ENCODE data around the gene ANO1. TPM values are rescaled to one million over a fixed set of nuclear protein-coding genes. Genes with fewer than 3 reads are reported as not detected.

ANO1 gene
- total and polyA plus RNA-seq, 11 donors: 4.2 to 17.8 (median 9.4) TPM

DNA sequence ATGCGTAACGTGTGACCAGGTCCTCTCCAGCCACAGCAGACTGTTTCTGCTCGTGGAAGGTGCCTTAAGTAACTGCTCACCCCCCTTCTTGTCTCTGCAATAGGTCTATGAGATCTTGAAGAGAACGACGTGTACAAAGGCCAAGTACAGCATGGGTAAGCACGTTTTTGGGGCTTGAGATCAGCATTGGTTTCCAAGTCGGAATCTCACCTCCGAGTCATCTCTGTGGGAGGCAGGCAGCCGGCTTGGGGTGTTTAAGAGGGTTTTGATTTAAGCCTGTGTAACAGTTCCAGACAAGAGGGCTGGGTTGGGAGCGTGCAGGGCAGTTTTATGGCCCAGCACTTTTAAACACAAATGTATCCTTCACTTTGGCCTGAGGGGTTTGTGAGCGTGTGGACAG is 30.1 kb downstream of the ANO1 start:
- H3K4me1 ChIP-seq: peaks cover 0 to 31% (median 14%) of the 10 kb centered on the region in 12 donors
- no peak overlapping the region for H3K4me3 ChIP-seq
- DNase-seq: no peak
- intact Hi-C loops (cut with DNase I): no loop called here
- H3K27ac ChIP-seq: peak overlapping the region in 4 of 12 donors; percentile 45 to 86 (median 61)
- H3K36me3 ChIP-seq: peaks cover 0 to 19% (median 0%) of the 10 kb centered on the region in 9 donors
- H3K9me3 ChIP-seq: no peaks in the 10 kb centered on the region
- no peak for ATAC-seq
- TF ChIP-seq, protein P1, sequence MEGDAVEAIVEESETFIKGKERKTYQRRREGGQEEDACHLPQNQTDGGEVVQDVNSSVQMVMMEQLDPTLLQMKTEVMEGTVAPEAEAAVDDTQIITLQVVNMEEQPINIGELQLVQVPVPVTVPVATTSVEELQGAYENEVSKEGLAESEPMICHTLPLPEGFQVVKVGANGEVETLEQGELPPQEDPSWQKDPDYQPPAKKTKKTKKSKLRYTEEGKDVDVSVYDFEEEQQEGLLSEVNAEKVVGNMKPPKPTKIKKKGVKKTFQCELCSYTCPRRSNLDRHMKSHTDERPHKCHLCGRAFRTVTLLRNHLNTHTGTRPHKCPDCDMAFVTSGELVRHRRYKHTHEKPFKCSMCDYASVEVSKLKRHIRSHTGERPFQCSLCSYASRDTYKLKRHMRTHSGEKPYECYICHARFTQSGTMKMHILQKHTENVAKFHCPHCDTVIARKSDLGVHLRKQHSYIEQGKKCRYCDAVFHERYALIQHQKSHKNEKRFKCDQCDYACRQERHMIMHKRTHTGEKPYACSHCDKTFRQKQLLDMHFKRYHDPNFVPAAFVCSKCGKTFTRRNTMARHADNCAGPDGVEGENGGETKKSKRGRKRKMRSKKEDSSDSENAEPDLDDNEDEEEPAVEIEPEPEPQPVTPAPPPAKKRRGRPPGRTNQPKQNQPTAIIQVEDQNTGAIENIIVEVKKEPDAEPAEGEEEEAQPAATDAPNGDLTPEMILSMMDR (IDR thresholded peaks at IDR 0.05): no peak
- no peak for TF ChIP-seq POLR2A (IDR thresholded peaks at IDR 0.05)
- WGBS, 4 donors: 79 to 88% (median 86%) methylated on average over 11 of the region's 11 CpGs
- H3K27me3 ChIP-seq: no peaks in the 10 kb centered on the region

DNA sequence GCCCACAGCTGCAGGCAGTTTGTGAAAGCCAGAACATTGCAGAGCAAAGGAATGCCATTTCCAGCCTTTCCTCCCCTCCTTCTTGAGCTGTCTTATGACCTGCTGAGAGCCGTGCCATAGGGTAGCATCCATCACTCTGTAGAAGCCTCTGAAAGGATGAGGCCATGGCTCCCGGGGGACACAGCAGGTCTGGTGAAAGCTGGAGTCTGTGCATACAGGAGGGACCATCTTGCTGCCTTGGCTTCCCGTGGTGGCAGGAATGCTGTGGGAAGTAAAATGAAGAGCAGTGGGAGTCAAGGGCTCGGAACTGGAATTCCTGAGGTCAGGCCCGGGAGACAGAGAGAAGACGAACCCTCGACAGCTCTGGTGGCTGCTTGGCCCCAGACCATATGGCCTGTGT is 30.9 kb downstream of the ANO1 start:
- Histone ChIP-seq H3K4me3 (no peak overlapping the region), H3K9me3 (no peaks in the 10 kb centered on the region), H3K36me3 (peaks cover 0 to 18% (median 0%) of the 10 kb centered on the region in 9 donors), H3K27ac (peak overlapping the region in 4 of 12 donors; percentile 45 to 86 (median 61)), H3K4me1 (peaks cover 0 to 34% (median 14%) of the 10 kb centered on the region in 12 donors), H3K27me3 (no peaks in the 10 kb centered on the region)
- TF ChIP-seq, protein P1 (IDR thresholded peaks at IDR 0.05): no peak
- TF ChIP-seq POLR2A (IDR thresholded peaks at IDR 0.05): no peak
- ATAC-seq: no peak
- intact Hi-C loops (cut with DNase I): no loop called here
- WGBS, 4 donors: 67 to 73% (median 69%) methylated on average over 7 of the region's 7 CpGs
- DNase-seq: no peak

DNA sequence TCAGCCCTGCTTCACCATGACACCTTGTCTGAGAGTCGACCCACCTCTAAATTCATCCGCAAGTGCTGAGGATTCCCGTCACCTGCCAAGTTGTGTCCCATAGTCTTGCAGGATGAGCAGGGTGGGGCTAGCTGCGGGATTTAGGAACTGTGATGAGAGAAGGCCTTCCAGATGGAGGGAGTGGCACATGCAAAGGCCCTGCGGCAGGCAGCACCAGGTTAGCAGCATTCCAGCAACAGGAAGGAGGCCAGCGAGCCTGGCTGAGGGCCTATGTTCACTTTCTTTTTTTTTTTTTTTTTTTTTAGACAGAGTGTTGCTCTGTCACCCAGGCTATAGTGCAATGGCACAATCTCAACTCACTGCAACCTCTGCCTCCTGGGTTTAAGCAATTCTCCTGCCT is 31.8 kb downstream of the ANO1 start:
- Histone ChIP-seq H3K9me3 (no peaks in the 10 kb centered on the region), H3K27me3 (no peaks in the 10 kb centered on the region), H3K27ac (peak overlapping the region in 5 of 12 donors; percentile 75 to 86 (median 83)), H3K4me3 (no peak overlapping the region), H3K4me1 (peaks cover 0 to 34% (median 14%) of the 10 kb centered on the region in 12 donors), H3K36me3 (peaks cover 0 to 18% (median 0%) of the 10 kb centered on the region in 9 donors)
- DNase-seq (no peak), ATAC-seq (no peak)
- WGBS, 4 donors: 98 to 99% (median 98%) methylated on average over 6 of the region's 6 CpGs
- TF ChIP-seq, protein P1 (IDR thresholded peaks at IDR 0.05): no peak
- no peak for TF ChIP-seq POLR2A (IDR thresholded peaks at IDR 0.05)
- intact Hi-C loops (cut with DNase I): no loop called here

DNA sequence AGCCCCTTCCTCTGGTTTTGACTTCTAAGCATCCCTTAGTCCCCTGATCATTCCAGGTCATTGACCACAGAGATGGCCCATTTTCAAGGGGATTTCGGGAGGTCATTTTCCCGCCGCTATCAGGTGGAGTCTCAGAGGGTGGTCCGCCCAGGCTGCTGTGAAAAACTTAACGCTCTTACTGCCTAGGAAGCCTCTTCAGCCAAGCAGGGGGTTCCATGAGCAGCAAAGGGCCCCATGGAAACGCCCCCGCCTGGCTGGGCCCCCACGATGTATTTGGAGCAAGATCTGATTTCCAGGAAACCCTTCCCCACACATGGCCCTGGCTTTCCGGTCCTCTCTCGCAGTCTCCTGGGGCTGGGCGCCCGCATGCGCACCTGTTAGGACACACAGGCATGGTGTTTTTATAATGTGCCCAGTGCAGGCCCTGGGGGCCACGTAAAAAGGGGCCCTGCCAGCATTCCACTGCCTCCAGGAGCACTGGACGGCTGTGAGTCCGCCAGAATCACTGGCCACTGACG is 32.5 kb downstream of the ANO1 start:
- ATAC-seq (no peak), DNase-seq (no peak)
- intact Hi-C loops (cut with DNase I): no loop called here
- Histone ChIP-seq H3K27ac (peak overlapping the region; percentile 41 to 86 (median 75)), H3K9me3 (no peaks in the 10 kb centered on the region), H3K4me1 (peaks cover 0 to 34% (median 14%) of the 10 kb centered on the region in 12 donors), H3K4me3 (no peak overlapping the region), H3K36me3 (peaks cover 0 to 17% (median 0%) of the 10 kb centered on the region in 9 donors), H3K27me3 (no peaks in the 10 kb centered on the region)
- WGBS, 4 donors: 82 to 86% (median 83%) methylated on average over 13 to 17 of the region's 17 CpGs
- TF ChIP-seq POLR2A (IDR thresholded peaks at IDR 0.05): no peak
- TF ChIP-seq, protein P1 (IDR thresholded peaks at IDR 0.05): no peak
